HG03520 (cell line): Measurements from ENCODE around the gene USP40.

Experiments used
- ATAC-seq: cut with Tn5 transposase; IDR thresholded peaks from one replicate; pipeline ENCODE4 v1.9.1; 2021; ENCODE audit warnings: mild to moderate bottlenecking, moderate library complexity; ENCODE audit not compliant: unreplicated experiment

The USP40 gene

DNA sequence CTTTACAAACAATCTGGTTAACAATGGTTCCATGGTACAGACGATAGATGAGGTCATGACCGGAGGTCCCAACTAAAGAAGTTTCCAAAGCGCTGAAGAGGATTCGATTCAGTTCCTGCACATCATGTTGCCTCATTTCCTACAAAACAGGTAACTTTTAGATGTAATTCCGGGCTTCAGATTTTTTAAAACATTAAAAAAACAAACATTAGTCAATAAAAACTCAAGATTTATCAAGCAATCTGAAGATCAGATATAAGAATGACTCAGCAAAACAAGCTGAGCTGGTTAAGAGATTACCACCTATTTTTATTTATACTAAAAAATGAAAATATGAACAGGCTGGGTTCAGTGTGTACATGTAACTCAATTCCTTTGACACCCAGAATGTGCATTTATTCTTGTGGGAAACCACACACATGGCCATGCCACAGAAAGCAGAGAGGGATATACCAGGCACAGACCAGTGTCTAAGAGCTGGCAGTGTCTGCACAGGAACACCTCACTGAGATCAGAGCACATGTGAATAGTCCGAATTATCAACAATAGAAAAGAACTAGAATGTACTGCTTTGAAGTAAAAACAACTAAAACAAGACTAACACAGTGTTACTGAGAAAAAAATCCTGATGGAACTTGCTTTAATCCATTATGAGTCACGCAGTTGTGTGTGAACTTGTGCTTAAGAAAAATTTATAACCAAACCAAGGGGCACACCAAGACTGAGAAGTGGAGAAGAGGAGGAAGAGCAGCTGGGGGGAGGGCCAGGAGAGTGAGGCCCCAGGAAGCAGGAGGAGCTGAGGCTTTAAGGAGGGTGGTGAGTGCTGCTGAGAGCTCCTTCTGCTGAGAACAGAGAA lies 9.5 kb downstream of the USP40 start:
- no peak for ATAC-seq

GRCh38 chr2:233553366-233553765 lies 13.2 kb downstream of the USP40 start:
- ATAC-seq, result no peak

DNA sequence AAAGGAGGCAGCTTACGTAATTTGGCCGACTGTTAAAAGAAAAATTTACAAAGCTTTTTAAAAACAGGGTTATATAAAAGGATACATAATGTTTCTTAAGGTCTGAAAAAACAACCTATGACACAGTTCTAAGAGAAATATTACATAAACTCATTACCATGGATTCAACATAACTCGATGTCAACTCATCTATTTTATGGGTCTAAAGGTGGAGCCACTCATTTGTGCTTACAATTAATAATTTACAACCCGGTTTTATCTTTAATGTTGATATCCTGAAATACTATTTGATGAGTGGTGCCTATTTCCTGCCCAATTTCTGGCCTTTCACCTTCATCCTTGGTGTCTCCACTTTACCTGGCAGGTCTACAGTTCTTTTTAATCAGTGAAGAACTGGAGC lies 15.1 kb downstream of the USP40 start:
- no peak for ATAC-seq

DNA sequence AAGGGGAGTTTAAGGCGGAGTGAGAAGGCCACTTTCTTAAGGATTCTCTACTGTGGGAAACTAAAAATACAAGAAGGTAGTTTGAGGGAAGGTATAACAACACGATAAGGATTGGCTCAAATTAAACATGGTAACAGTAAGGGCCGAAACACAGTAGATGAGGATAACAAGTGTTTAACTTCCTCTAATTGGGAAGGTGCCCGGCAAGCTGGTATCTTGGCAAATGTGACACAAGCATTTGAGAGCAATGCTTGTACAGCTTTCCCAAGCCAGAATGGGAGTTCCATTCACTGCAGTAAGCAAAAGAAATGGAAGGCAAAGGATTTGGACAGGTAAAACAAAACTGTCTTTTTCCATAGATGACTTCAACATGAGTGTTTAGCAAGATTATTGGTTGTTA lies 19.8 kb downstream of the USP40 start:
- no peak for ATAC-seq

DNA sequence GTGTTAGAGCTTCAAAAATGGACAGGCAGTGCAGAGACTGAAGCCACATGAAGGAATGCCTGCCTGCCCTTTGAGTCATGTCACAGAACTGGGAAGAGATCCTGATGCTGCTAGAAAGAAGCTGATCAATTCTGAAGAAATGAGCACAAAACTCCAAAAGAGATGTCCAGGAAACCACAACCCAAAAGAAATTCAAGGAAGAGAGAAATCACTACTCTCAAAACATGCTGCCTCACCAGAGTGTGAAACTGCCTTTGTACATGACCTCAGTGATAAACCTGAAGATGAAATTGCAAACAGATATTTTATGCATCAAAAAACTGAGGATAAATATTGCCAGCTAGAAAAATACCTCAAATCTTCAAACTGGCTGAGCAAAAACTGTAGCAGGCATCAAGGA lies 20.5 kb downstream of the USP40 start:
- ATAC-seq, result no peak

DNA sequence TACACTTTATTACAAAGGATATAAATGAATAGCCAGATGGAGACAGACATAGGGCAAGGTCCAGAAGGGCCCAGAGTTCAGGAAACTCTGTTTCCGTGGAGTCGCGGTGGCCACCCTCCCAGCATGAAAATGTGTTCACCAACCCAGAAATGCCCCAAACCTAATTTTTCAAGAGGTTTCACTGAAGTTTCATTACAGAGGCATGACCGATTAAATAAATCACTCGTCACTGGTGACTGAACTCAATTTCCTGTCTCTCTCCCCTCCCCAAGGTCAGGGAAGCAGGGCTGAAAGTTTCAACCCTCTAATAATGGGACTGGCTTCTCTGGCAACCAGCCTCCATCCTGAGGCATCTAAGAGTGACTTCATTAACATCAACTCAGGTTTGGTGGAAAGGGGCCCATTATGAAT lies 22.4 kb downstream of the USP40 start:
- no peak for ATAC-seq

- no peak for ATAC-seq
Observed at GRCh38 chr2:233542507-233542906, 24.1 kb downstream of the USP40 start.

DNA sequence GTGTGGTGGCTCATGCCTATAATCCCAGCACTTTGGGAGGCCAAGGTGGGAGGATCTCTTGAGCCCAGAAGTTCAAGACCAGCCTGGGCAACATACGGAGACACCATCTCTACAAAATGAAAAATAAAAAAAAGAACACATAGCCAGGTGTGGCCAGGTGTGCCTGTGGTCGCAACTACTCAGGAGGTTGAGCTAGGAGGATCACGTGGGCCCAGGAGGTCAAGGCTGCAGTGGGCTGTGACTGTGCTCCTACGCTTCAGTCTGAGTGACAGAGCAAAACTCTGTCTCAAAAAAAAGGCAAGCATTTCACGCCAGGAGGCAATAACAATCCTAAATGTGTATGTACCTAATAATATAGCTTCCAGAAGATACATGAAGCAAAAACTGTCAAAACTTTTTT lies 27.8 kb downstream of the USP40 start:
- ATAC-seq, result no peak

GRCh38 chr2:233535271-233535670 lies 31.3 kb downstream of the USP40 start:
- no peak for ATAC-seq

DNA sequence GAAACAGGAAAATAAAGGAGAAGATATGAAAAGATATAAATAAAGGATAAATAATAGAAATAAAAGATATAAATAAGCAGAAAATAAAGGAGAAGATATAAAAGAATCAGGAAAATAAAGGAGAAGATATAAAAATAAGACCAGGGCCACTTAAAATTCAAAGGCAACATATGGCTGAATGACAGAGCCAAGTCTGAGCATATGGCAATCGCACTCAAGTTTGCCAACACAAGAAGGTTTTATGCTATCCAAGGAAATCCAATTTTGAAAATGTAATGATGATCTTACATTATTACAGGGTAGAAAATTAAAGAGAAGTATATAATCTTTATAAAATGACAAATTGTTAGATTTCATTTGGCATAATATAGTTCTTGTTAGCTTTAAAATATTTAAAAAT lies 33.6 kb downstream of the USP40 start:
- no peak for ATAC-seq

DNA sequence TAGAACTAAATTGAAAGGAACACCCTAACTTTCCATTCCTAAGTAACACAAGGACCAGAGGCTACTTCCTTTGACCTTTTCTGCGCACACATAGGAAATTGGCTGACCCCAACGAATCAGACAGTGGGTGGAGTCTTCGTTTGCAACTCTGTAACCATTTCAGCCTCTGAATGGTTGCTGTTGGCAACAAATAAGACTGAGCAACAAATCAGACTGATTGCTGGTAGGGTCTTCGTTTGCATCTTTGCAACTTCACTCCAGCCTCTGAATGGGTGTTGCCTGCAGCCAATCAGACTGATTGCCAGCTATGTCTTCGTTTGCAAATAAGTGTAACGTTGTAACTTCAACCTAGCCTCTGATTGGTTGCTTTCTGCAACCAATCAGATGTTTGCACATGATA lies 34.6 kb downstream of the USP40 start:
- ATAC-seq, result no peak

GRCh38 chr2:233530381-233530780 lies 36.2 kb downstream of the USP40 start:
- ATAC-seq, result no peak

- ATAC-seq, result no peak
Observed at GRCh38 chr2:233528182-233528581, 38.4 kb downstream of the USP40 start.

GRCh38 chr2:233525791-233526190 lies 40.8 kb downstream of the USP40 start:
- ATAC-seq, result no peak

DNA sequence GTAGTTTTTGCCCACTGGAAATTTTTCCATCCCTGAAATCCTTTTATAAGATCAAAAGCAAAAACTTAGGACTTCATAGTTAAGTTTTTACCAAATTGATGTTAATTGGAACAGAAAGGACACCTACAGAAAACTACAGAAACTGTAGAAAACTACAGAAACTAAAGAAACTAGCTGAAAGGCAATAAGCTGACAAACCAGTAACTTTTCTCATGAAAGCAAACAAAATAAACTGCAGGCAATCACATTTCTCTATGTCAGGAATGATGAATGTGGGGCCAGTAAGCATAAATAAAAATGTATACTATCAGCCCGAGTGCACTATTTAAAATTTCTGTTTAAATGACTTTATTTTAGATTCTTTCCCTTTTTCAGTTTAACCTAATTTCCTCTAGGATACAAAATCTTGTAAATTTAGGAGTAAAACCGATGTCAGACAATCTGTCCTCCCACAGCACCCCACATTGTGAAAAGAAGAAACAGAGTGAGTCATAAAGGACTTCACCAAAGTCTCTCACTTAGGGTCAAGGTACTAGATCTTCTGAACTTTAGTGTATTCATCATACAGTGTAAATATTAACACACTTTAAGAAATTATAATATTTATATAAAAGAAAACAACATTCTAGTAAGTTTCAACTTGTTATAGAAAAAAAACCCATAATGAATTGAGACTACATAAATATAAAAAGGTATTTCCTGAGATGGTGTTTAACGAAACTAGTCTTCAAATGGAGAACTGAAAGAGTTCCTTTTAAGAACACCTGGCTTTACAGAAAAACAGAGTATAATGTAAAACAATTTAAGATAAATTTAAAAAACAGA lies 46.6 kb downstream of the USP40 start:
- peak; percentile 92 for ATAC-seq

DNA sequence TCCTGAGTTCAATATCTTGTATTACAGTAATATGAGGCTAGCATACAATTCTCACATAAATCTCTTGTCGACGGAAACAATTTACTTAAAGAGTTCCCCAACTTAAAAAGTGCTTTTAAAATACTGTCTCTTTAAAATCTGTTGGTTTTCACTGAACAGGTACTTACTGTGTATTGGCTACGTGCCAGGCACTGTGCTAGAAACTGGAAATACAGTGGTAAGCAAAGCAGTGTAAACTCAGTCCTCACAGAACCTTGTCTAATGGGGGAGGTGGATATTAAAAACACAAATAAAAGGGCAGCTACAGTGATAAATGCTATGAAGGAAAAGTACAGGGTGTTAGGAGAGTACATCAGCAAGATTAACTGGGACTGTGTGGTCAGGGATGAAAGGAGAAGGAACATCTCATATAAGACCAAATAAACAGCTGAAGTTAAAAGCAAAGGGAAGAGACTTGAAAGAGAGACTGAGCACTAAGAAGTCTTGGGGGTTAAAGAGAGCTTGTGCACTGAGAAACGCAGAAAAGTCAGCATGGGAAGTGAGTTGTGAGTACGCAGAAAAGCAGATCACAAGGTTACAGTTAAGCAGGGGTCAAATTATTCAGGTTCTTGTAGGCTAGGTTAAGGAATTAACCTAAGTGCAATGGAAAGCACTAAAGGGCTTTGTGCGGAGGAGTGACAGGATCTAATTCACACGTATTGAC lies 52.5 kb downstream of the USP40 start:
- ATAC-seq, result no peak

GRCh38 chr2:233503947-233504637 lies 62.5 kb downstream of the USP40 start:
- no peak for ATAC-seq

- no peak for ATAC-seq
Observed at GRCh38 chr2:233503481-233503880, 63.1 kb downstream of the USP40 start.

- no peak for ATAC-seq
Observed at GRCh38 chr2:233501198-233502076, 65.1 kb downstream of the USP40 start.

DNA sequence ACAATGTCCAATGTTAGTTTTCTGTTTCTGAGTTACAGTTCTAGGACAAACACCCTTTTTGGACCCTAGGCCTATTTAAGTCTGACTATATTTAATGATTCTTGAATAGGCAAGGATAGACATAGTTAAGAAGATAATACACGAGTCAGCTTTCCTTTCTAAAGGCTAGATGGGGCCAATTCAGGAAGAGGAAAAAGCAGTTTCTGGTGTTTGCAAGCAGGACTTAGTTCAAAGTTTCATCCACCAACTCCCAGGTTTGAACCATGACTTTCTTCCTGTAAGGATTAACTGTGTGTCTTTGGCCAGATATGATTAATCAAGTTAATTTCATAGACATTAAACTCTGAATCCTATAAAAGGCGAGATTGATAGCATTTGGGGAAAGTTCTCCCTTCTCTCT lies 66.7 kb downstream of the USP40 start:
- no peak for ATAC-seq
